B cell (primary cell): ENCODE data around the gene CACNA1G.

Experiments
- EZH2 ChIP-seq: IDR thresholded peaks from 2 replicates; pipeline ENCODE4 v1.6.1; 2012; ENCODE audit warnings: borderline replicate concordance, low read depth, mild to moderate bottlenecking, moderate library complexity, low read length; ENCODE audit not compliant: insufficient read depth, poor library complexity, severe bottlenecking
- TF ChIP-seq, protein P1 (sequence below): fragments of 200-600 bp; IDR thresholded peaks from one replicate; pipeline ENCODE4 v1.8.0; 2022; ENCODE audit warnings: antibody characterized with exemption, mild to moderate bottlenecking

DNA sequence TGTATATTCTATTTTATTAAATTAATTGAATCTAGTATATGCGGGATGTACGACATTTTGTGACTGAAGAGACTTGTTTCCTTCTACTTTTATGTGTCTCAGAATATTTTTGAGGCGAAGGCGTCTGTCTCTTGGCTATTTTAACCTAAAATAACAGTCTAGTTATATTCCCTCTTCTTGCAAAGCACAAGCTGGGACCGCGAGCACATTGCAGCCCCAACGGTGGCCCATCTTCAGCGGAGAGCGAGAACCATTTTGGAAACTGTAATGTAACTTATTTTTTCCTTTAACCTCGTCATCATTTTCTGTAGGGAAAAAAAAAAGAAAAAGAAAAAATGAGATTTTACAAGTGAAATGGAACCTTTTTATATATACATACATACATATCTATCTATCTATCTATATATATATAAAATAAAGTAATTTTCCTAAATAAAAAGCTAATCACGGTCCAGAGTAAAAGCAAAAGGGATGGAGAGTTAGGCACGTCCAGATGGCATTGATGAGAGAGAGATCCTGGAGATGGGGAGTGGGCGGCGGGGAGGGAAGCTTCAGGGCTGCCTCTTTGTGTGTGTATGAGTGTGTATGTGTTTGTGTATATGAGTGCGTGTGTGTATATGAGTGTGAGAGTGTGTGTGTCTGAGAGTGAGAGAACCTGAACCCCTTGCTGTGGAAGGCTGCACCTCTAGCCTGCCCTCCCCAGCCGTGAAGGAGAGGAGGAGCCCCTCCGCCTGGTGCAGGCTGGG, 66.7 kb downstream of the CACNA1G start:
- TF ChIP-seq EZH2: no peak
- TF ChIP-seq, protein P1, sequence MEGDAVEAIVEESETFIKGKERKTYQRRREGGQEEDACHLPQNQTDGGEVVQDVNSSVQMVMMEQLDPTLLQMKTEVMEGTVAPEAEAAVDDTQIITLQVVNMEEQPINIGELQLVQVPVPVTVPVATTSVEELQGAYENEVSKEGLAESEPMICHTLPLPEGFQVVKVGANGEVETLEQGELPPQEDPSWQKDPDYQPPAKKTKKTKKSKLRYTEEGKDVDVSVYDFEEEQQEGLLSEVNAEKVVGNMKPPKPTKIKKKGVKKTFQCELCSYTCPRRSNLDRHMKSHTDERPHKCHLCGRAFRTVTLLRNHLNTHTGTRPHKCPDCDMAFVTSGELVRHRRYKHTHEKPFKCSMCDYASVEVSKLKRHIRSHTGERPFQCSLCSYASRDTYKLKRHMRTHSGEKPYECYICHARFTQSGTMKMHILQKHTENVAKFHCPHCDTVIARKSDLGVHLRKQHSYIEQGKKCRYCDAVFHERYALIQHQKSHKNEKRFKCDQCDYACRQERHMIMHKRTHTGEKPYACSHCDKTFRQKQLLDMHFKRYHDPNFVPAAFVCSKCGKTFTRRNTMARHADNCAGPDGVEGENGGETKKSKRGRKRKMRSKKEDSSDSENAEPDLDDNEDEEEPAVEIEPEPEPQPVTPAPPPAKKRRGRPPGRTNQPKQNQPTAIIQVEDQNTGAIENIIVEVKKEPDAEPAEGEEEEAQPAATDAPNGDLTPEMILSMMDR: no peak
